ENCODE measurements around the gene SRP68.

DNA sequence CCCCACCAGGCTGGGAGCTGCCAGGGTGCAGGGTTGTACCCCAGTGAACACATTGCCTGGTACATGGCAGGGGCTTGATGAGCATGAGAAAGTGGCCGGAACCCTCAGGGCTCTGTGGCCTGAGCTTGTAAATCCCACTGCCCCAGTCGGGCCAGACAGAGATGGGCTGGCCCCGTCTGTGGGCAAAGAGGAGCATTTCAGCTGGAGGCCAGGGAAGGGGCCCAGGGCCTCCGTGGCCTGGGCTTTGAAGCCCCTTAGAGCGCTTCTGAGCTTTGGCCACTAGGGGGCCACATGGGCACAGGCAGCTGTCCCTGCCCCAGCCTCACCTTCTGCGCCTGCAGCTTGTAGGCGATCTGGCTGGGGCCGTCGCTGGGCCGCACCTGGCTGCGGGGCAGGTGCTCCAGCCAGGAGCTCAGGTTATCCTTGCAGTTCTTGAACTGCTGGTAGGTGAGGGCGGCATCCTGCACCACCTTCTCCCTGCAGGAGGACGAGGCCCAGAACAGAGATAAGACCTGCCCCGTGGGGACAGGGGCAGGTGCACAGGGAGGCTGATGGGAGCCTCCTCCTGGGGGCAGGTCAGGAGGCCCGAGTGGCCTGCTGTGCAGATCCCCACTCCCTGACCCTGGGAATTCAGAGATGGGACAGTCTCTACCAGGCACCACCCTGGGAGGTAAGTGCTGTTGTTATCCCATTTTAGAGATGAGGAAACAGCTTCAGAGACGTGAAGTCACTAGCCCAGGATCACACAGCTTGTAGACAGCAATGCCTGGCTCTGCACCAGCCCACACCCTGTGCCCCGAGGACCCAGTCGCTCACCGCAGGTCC lies 58.0 kb downstream of the SRP68 start:
- TF ChIP-seq, protein P1, sequence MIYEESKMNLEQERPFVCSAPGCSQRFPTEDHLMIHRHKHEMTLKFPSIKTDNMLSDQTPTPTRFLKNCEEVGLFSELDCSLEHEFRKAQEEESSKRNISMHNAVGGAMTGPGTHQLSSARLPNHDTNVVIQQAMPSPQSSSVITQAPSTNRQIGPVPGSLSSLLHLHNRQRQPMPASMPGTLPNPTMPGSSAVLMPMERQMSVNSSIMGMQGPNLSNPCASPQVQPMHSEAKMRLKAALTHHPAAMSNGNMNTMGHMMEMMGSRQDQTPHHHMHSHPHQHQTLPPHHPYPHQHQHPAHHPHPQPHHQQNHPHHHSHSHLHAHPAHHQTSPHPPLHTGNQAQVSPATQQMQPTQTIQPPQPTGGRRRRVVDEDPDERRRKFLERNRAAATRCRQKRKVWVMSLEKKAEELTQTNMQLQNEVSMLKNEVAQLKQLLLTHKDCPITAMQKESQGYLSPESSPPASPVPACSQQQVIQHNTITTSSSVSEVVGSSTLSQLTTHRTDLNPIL (CRISPR knock-in tag; IDR thresholded peaks at IDR 0.05; ENCODE audit: low read depth) = no peak
- TF ChIP-seq ZC3H10 (CRISPR knock-in tag; IDR thresholded peaks at IDR 0.05) (no peak), GLIS3 (CRISPR knock-in tag; IDR thresholded peaks at IDR 0.05) (no peak), RARB (CRISPR knock-in tag; IDR thresholded peaks at IDR 0.05) (no peak), TOX (CRISPR knock-in tag; IDR thresholded peaks at IDR 0.05; ENCODE audit: borderline replicate concordance) (no peak), ZNF565 (CRISPR knock-in tag; conservative IDR thresholded peaks at IDR 0.05; ENCODE audit: low read depth) (no peak)
- TF ChIP-seq, protein P2, sequence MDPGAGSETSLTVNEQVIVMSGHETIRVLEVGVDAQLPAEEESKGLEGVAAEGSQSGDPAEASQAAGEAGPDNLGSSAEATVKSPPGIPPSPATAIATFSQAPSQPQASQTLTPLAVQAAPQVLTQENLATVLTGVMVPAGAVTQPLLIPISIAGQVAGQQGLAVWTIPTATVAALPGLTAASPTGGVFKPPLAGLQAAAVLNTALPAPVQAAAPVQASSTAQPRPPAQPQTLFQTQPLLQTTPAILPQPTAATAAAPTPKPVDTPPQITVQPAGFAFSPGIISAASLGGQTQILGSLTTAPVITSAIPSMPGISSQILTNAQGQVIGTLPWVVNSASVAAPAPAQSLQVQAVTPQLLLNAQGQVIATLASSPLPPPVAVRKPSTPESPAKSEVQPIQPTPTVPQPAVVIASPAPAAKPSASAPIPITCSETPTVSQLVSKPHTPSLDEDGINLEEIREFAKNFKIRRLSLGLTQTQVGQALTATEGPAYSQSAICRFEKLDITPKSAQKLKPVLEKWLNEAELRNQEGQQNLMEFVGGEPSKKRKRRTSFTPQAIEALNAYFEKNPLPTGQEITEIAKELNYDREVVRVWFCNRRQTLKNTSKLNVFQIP (CRISPR knock-in tag; IDR thresholded peaks at IDR 0.05; ENCODE audit: borderline replicate concordance, low read depth) = no peak
